ENCODE measurements around the gene SOX30.

DNA sequence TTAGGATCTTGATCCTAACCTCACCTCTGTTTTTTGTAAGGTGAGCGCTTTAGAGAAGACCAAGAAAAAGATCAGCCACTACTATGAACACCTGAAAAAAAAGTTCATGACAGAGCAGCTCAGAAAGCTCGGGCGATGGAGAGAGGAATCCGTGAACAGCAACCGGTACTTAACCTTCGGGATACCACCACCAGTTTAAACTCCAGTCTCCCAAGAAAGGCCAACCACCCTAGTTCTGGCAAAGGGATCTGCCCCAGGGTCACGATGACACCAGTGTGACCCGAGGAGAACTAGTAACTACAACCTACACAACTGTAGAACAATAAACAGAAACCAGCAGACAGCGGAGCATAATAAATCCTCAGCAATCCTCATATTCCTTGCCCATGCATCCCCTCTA, 27.6 kb upstream of the SOX30 start:
- TF ChIP-seq, protein P1, sequence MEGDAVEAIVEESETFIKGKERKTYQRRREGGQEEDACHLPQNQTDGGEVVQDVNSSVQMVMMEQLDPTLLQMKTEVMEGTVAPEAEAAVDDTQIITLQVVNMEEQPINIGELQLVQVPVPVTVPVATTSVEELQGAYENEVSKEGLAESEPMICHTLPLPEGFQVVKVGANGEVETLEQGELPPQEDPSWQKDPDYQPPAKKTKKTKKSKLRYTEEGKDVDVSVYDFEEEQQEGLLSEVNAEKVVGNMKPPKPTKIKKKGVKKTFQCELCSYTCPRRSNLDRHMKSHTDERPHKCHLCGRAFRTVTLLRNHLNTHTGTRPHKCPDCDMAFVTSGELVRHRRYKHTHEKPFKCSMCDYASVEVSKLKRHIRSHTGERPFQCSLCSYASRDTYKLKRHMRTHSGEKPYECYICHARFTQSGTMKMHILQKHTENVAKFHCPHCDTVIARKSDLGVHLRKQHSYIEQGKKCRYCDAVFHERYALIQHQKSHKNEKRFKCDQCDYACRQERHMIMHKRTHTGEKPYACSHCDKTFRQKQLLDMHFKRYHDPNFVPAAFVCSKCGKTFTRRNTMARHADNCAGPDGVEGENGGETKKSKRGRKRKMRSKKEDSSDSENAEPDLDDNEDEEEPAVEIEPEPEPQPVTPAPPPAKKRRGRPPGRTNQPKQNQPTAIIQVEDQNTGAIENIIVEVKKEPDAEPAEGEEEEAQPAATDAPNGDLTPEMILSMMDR (IDR thresholded peaks at IDR 0.05), result no peak
- TF ChIP-seq POLR2A (IDR thresholded peaks at IDR 0.05), result no peak

Data from adrenal gland (tissue), 5 donors.